HG02852 (cell line): Measurements from ENCODE around the gene AGBL1.
A peak's percentile ranks its signal among the peaks of the same experiment; 100 is the strongest.

Experiments
- ATAC-seq: cut with Tn5 transposase; IDR thresholded peaks from one replicate; pipeline ENCODE4 v1.9.1; 2021; ENCODE audit warnings: mild to moderate bottlenecking, moderate library complexity; ENCODE audit not compliant: unreplicated experiment

Gene AGBL1

DNA sequence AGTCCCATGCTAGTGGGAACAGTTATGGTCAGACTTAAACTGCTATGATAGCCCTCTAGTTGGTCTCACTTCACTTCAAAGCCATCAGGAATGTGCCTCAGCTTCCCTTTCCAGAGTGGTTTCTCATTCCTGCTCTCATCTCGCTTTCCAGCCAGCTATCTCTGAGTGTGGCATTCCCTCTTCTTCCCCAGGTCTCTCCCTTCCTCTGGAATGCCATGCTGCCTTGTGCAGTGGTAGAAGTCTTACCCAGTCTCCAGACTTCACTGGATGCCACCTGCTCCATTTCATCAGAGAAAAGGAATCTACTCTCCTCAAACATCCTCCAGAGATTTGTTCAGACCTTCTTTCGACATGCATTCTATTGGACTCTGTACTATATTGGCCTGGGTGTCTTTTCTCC, 83.0 kb downstream of the AGBL1 start:
- ATAC-seq = no peak

DNA sequence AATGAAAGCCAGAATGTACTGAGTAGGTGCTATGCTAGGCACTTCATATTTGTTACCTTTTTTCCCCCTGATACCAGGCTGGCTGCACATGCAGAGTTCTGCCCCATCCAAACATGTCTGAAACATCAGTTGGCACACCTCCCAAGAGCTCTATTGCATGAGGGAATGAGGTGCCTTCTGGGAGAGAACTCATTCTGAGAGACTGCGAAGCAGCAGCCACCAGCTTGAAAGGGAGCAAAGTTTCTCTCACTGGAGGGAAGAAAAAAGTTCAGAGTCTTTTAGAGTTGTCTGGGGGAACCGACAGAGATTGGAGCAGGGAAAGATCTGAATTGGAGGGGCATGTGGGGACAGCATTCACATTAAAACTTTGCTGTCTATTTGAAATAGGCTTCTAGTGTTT, 84.1 kb downstream of the AGBL1 start:
- ATAC-seq = no peak

DNA sequence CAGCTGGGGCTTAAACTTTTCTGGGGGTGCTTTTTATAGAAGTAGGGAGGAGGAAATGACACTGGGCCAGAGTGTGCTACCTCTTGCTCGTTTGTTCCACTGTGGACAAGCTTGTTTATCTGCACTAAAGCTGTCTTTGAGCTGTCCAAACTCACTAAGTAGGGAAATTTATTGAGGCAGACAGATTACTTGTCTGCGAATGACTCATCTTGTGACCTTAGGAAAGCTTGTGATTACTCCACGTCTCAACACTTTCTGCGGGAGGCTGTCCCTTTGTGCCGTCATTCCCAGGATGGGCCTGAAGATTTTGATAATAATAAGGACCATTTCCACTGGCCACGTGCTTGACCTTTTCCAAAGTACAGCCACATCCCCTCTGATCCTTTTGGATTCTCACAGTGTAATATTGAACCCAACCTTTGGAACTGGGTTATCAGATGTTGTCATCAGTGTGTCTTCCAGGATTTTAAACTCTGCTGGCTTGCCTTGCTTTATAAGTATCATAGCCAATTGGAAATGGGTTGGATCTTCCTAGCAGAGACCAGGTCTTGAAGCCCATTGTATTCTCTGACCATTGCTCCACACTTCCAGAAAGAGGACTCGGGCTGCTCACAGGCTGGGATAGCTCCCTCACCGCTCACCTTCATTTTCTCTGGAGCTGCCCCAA, 84.7 kb downstream of the AGBL1 start:
- ATAC-seq = no peak

DNA sequence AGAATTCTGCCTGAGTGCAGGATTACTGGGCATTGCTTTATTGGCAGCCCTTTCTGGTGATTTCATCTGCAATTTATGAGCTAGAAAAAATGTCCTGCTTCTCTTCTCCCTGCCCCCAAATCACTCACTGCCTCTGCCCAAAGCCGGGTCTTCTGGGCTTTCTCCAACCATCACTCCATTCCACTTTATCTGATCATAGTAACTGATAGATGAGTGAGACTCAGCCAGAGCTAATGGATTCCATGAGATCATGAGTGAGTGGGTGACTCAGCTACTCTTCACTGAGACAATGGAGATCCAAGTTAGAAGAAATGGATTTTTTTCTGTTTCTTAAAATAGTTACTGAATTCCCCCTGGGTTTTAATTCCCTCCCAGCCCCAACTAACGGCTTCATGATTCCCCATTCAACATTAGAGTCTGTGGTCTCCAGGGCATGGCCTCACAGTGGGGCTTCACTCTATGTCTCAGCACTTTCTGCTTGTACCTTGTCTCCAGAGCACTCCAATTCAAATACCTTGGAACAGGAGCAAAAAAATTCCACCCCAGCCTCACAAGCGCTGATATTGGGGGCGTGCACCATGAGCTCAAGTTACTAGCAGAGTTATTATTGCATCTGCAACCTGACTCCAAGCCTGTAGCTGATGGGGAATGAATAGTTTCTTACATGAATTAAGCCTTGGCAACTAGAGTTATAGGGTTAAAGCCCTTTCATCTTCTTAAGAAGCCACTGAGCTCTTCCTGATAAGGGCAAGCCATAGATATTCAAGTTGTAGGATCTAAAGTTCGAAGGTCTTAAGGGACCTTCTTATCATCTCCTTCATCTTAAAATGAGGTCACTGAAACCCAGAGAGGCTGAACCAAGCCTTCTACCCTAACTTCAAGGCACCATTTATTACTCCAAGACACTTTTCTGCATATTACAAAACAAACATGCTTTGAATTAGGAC, 85.9 kb downstream of the AGBL1 start:
- no peak for ATAC-seq

DNA sequence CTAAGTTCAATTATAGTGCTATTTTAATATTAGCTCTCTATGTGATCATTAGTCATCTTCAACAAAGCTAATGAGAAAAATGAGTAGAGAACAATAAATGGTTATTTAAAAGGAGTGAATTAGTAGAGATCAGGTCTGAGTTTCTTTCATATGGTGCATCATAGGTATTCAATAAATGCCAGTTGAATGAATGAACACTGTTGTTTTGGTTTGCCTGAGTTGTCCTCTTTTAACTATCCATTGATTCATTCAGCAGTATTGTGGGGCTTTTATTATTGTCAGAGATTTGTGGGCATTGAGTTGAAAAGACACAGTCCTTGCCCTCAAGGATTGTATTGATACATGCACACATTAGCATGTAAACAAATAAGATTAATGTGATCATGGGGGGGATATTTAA, 88.2 kb downstream of the AGBL1 start:
- ATAC-seq = no peak

DNA sequence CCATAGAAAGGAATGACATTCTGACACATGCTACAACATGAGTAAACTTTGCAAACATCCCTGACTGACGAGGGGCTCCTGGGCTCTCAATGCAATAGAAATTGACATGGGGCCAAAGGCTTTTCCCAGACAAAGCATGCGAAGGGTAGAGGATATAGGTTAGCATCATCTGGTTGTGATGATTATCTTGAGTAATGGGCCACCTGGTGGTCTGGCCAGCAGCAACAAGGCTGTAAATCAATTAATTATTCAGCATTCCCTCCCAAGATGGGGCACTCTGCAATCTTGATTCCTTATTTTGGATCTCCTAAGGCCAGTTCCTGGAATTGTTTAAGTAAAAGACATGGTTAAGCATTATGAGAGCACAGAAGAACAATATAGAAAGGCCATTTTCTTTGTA, 99.2 kb downstream of the AGBL1 start:
- no peak for ATAC-seq

DNA sequence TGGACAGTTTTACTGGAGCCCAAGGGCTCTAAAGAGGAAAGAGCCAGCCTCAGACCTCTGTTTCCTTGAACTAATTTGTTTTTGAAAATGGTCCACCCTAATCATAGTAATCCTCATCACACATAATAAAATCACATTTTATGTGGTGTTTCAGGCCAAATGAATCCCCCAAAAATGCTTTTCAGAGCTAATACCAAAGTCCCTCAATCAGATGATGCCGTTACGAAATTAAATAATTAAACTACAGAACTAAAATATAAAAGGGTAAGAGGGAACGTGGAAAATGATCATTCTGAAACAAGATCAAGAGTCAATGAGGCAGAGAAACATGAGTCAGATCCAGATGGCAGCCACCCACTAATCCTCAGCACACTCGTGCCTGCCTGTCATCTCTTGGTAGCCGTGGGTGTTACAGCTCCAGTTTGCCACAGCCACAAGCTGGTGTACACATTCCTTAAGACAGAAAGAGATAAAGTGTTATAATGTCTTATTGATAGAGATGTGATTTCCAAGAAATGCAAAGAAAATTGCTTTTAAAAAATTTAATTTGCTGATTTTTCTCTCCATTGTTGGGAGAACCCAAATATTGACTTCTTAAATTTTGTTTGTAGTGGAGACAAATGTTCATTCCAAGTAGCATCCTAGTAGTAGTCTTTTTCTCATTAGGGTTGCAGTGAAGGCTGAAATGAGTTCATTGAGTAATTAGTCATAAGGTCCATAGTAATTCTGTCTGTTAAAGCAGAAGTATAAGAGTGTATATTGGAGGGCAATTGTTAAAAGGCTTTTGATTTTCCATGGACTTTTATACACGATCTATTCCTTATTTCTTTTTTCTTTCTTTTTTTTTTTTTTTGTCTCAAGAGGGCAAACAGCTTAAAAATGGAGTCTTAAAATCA, 104.2 kb downstream of the AGBL1 start:
- ATAC-seq = no peak

DNA sequence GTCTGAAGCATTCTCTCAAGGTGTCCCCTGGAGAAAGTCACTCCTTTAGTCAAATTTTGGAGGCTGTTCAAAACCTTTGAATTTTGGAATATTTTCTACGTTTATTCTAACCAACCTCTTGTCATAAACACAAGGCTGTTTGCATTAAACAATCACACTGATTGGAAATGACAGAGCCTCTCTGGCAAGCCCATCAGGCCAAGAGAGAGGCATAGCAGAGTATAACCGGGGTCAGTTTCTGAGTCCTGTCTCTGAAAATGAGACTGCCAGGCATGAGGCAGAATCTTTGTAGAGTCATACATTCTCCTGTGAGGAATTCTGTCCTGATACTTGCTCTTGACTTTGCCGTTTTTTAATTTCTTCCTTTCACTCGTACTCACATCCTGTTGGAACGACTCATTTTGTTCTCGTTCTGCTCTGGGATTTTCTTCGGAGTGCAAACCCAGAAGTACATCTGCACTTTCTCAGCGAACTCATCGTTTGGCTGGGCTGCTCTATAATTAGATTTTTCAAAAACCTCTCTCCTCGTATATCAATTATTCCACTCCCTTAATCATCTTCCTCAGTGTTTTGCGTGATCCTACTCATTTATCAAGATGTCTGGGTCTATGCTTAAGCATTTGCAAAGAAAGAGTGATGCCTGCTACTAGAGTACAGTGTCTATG, 114.2 kb downstream of the AGBL1 start:
- ATAC-seq = no peak

DNA sequence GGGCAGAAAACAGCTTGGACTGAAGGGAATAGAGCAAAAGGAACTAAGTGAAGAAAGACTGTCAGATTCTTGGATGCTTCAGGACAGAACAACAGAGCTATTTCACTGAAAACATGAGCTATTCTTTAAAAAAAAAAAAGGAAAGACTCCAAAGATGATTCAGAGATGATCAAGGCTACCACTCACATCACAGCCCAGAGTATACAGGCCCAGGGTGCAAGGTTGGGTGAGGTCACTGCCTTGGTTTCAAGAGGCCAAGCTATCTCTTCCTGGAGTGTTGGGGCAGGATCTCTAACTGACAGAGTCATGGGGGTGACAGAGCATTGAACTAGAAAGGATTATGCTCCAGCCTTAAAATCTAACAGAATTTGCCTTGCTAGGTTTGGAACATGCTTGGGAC, 118.1 kb downstream of the AGBL1 start:
- ATAC-seq = no peak

DNA sequence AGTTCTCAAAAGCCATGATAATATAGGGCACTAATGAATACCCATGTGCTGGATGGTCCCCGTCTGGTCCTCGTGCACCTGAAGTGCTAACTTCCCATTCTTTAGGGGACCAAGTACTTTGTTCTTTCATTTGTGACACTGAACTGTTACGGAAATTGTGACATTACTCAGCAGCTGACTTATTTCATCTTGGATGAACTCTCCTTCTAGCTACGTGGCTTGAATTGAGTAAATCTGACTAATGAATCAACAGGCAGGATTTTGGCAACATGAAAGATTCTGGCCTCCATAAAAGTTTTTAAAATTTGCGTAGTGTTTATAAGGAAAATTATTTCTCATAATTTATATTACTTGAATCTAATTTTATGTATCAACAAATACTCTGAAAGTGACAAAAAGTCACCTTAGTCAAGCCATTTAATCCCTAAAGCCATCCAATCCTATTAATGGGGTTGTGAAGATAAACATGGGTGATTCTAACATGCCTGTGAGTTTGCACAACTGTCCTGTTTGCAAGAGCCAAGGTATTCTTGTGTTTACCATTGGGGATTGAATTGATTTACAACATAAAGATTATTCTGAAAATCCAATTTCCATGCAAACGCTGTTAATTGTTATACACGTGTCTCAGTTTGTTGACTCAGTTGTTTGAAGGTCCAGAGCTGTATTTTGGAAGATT, 119.9 kb downstream of the AGBL1 start:
- no peak for ATAC-seq

DNA sequence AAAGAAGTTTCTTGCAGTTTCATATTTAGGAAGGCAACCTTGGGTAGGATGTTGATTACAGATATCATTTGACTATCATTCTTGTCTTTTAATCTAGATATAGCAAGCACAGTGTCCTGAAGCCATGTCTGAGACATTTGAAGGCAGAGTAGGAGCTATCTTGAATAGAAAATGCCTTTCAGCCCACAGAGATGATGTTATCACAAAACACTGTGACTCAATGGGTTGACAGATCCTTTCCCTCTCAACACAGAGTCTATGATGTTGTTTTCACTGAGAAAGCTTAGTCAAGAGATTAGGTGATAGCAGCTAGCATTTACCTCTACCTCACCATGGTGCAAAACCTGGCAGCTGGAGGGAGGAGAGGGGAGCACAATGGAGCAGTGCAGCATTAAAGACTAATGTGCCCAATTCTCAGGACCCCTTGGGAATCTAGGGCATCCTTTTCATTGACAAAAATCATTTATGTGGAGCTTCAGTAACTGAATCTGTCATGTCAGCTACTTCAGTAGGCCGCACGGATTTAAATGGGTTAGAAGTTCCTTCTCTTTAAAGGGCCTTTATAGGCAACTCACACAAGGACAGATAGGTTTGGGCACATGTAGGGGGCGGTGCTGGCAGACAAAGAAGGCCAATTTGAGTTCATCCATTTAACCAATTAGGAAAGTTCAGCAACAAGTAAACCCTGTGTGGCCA, 121.8 kb downstream of the AGBL1 start:
- no peak for ATAC-seq

DNA sequence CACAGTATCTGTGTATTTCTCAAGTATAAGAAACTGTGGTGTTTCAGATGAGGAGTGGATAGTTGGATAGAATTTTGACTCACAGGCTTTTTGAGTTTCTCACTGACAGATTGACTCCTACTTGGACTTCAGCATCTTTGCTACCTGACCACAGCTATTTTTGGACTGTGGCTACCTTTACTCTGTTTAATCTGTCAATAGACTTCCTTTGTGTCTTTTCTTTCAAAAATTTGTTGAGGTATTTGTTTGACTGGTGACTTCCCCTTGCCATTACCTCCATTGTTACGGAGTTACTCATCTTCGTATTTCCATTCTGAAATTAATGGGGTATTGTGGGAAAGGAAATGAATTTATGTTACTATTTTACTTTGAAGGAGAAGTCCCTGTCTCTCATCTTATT, 123.8 kb downstream of the AGBL1 start:
- ATAC-seq = no peak

DNA sequence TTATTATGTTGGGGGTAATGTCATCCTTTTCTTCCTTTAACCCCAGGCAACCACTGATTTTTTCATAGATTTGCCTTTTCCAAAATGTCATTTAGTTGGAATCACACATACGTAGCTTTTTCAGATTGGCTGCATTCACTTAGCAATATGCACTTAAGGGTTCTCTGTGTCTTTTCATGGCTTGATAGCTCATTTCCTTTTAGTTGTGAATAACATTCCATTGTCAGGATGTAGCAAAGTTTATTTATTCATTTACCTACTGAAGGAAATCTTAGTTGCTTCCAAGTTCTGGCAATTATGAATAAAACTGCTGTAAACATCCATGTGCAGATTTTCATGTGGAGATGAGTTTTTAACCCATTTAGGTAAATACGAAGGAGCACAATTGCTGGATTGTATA, 125.4 kb downstream of the AGBL1 start:
- ATAC-seq = no peak

DNA sequence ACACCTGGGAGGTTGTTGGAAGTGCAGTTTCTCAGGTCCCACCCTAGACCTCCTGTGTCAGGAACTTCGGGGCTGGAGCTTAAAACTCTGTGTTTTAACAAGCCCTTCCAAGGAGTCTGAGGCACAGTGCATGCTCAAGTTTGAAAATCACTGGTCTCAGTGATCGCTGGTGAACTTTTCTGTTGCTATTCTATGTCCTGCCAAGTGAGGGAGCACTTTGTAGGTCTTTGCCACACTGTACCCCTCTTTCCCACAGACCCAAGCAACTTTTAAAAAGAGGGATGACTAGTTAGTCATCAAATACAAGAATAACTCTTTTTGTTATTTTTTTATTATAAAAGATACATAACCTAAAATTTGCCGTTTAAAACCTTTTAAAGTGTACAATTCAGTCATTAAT, 133.7 kb downstream of the AGBL1 start:
- ATAC-seq = no peak

DNA sequence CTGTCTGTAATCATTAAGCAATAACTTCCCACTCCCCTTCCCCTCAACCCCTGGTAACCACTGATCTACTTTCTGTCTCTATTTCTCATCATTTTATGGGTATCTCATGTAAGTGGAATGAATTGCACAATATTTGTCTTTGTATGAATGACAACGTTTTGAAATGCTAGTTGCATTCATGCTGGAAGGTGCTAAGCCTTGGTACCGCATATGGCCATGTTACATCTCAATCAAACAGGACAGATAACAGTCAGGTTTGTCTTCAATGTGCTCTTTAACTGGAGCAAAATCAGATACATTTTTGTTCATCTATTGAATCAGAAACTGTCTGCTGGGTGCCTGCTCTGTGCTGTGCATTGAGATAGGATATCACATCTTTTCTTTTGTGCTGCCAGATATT, 134.2 kb downstream of the AGBL1 start:
- ATAC-seq = no peak

DNA sequence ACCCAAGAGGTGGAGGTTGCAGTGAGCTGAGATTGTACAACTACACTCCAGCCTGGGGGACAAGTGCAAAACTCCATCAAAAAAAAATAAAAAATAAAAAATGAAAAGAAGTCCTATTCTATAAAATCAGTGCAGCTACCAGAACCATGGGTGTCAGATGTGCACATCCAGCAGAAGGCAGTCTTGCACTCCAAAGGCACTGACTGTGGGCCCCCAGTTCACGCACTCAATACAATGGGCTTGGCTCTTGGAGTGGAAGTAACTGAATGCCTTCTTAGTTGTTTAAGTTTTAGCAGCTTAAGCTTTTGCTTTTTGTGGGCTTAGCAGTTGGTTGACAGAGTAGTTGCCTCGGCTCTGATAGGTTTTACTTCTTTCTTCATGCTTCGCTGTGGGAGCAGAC, 141.4 kb downstream of the AGBL1 start:
- ATAC-seq = no peak

DNA sequence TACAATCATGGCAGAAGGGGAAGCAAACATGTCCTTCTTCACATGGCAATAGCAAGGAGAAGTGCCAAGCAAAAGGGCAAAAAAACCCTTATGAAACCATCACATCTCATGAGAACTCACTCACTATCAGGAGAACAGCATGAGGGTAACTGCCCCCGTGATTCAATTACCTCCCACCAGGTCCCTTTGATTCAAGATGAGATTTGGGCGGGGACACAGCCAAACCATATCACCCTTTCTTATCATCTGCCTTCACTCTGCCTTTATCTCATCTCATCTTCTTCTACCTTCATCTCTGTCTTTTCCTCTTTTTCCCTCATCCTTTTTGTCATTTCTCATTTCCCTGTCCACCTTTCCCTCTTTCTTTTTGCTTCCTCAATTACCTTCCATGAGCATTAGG, 149.6 kb downstream of the AGBL1 start:
- no peak for ATAC-seq

DNA sequence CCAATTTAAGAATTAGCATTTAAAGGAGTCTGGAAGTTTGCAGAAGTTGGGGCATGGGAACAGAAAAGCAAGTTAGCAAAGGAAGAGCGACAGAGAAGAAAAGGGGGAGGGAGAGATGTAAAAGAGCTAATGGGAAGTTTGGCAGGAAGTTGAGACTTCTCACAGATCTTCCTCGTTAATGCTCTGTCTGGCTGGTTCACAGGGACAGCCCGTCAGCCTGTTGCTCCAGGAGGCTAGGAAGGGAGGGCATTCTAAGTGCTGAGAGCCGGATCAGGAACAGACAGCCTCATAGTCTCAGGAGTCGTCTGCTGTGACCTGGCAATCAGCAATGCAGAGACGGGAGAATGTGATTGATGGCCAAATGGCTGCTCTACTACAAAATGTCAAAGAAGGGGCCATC, 150.3 kb downstream of the AGBL1 start:
- no peak for ATAC-seq

DNA sequence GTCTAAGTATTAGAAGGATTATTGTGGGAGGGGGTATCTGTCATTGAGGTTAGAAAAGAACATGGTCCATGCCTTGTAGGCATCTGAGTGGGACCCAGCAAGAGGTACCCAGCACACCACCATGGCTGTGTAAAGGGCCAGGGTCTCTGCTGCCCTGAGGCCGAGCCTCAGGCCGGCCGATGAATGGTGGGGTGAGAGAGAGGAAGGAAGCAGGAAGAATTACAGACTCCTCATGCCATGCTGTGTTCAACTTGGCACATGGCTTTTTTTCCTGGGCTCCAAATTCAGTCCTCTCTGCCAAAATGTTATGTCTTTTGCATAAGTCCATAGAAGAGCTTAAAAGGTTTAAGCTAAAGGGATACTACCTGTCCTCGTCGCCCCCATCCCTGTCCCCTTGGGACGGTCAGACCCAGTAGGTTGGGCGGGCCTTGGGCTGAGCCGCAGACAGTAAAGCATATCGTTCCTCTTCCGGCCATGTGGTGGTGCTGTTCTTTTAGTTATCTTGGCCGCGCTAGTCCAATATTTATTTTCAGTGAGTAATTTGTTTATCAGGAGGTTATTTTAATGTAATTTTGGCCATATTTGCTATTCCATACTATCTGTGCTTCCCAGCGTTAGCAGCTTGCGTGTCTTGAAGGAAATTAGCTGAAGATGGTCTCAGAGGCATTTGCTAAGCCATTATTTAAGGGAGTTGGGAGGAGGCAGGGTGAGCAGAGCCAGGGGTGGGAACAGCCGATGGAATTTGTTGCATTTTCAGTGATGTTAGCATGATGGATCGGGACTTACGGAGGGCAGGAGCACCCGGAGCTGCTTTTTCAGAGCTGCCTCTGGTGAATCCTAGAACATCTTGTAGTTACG, 152.4 kb downstream of the AGBL1 start:
- ATAC-seq = peak; percentile 69
